ENCODE measurements around the gene EIF3CL. TPM values are rescaled to one million over a fixed set of nuclear protein-coding genes. Genes with fewer than 3 reads are reported as not detected.
"Not testable (repeated sequence)": the region's sequence is repeated elsewhere in the genome, so short reads cannot be mapped to it uniquely, and the experiment has no call there.

EIF3CL gene
- total RNA-seq, 1 experiment from 2014 or later = 104 TPM

GRCh38 chr16:28417033-28417432 lies 13.4 kb upstream of the EIF3CL start:
- H3K79me2 ChIP-seq (ENCODE audit: insufficient read depth, low read length); H3K4me2 ChIP-seq (ENCODE audit: low read length); H4K20me1 ChIP-seq (ENCODE audit: insufficient read depth); BruUV-seq (replicated peaks); POLR2A ChIA-PET; H3K9ac ChIP-seq (ENCODE audit: low read length); H3K9me2 ChIP-seq (ENCODE audit: insufficient read depth); H3K27me3 ChIP-seq (ENCODE audit: insufficient read depth, low read length); CTCF ChIA-PET; intact Hi-C loops (cut with micrococcal nuclease); H3K4me1 ChIP-seq (ENCODE audit: control insufficient read depth in 1 of 2, insufficient read depth in 2 of 2, low read length in 2 of 2); H3K27ac ChIP-seq (ENCODE audit: low read depth, low read length); H3K4me3 ChIP-seq (replicated peaks in 1 of 2; ENCODE audit: low read depth in 1 of 2, low read length in 2 of 2); H3K36me3 ChIP-seq (ENCODE audit: control insufficient read depth in 1 of 2, insufficient read depth in 2 of 2, low read length in 2 of 2); DNase-seq (ENCODE audit: low read depth, low spot score); H3K9me3 ChIP-seq (ENCODE audit: control insufficient read depth in 1 of 2, insufficient read depth in 1 of 2, low read depth in 1 of 2, low read length in 2 of 2); H2AFZ ChIP-seq (ENCODE audit: low read depth, low read length, poor library complexity, severe bottlenecking); ATAC-seq; RAD21 ChIA-PET (ENCODE audit: low non-redundant PET in 1 of 2, low total read pairs in 2 of 2, uncharacterized antibody in 2 of 2, unreplicated experiment in 2 of 2): not testable (repeated sequence)

- H3K79me2 ChIP-seq (ENCODE audit: insufficient read depth, low read length); RAD21 ChIA-PET (ENCODE audit: low non-redundant PET in 1 of 2, low total read pairs in 2 of 2, uncharacterized antibody in 2 of 2, unreplicated experiment in 2 of 2); CTCF ChIA-PET; DNase-seq (ENCODE audit: low read depth, low spot score); H3K9ac ChIP-seq (ENCODE audit: low read length); H3K4me1 ChIP-seq (ENCODE audit: control insufficient read depth in 1 of 2, insufficient read depth in 2 of 2, low read length in 2 of 2); ATAC-seq; H3K36me3 ChIP-seq (ENCODE audit: control insufficient read depth in 1 of 2, insufficient read depth in 2 of 2, low read length in 2 of 2); H3K4me2 ChIP-seq (ENCODE audit: low read length); H3K27me3 ChIP-seq (ENCODE audit: insufficient read depth, low read length); H3K9me3 ChIP-seq (ENCODE audit: control insufficient read depth in 1 of 2, insufficient read depth in 1 of 2, low read depth in 1 of 2, low read length in 2 of 2); intact Hi-C loops (cut with micrococcal nuclease); H3K4me3 ChIP-seq (replicated peaks in 1 of 2; ENCODE audit: low read depth in 1 of 2, low read length in 2 of 2); H3K9me2 ChIP-seq (ENCODE audit: insufficient read depth); POLR2A ChIA-PET; H4K20me1 ChIP-seq (ENCODE audit: insufficient read depth); BruUV-seq (replicated peaks); H2AFZ ChIP-seq (ENCODE audit: low read depth, low read length, poor library complexity, severe bottlenecking); H3K27ac ChIP-seq (ENCODE audit: low read depth, low read length): not testable (repeated sequence)
These were observed 10.9 kb upstream of the EIF3CL start for GRCh38 chr16:28414530-28414929.

- ATAC-seq = peak; percentile 54
- intact Hi-C loops (cut with micrococcal nuclease); POLR2A ChIA-PET; H3K4me2 ChIP-seq (ENCODE audit: low read length); H4K20me1 ChIP-seq (ENCODE audit: insufficient read depth); BruUV-seq (replicated peaks); DNase-seq (ENCODE audit: low read depth, low spot score); H3K4me1 ChIP-seq (ENCODE audit: control insufficient read depth in 1 of 2, insufficient read depth in 2 of 2, low read length in 2 of 2); H2AFZ ChIP-seq (ENCODE audit: low read depth, low read length, poor library complexity, severe bottlenecking); H3K4me3 ChIP-seq (replicated peaks in 1 of 2; ENCODE audit: low read depth in 1 of 2, low read length in 2 of 2); CTCF ChIA-PET; H3K27ac ChIP-seq (ENCODE audit: low read depth, low read length); H3K9me2 ChIP-seq (ENCODE audit: insufficient read depth); H3K9me3 ChIP-seq (ENCODE audit: control insufficient read depth in 1 of 2, insufficient read depth in 1 of 2, low read depth in 1 of 2, low read length in 2 of 2); H3K27me3 ChIP-seq (ENCODE audit: insufficient read depth, low read length); H3K9ac ChIP-seq (ENCODE audit: low read length); RAD21 ChIA-PET (ENCODE audit: low non-redundant PET in 1 of 2, low total read pairs in 2 of 2, uncharacterized antibody in 2 of 2, unreplicated experiment in 2 of 2); H3K36me3 ChIP-seq (ENCODE audit: control insufficient read depth in 1 of 2, insufficient read depth in 2 of 2, low read length in 2 of 2); H3K79me2 ChIP-seq (ENCODE audit: insufficient read depth, low read length): not testable (repeated sequence)
These were observed 9.9 kb upstream of the EIF3CL start for GRCh38 chr16:28413585-28413984.

- intact Hi-C loops (cut with micrococcal nuclease) = not testable (repeated sequence)
These were observed 11.6 kb downstream of the EIF3CL start for GRCh38 chr16:28392054-28392453.

More at GRCh38 chr16:28392054-28392453, 11.6 kb downstream of the EIF3CL start:
- H3K9me2 ChIP-seq (ENCODE audit: insufficient read depth); H3K4me2 ChIP-seq (ENCODE audit: low read length); H2AFZ ChIP-seq (ENCODE audit: low read depth, low read length, poor library complexity, severe bottlenecking); POLR2A ChIA-PET; H3K36me3 ChIP-seq (ENCODE audit: control insufficient read depth in 1 of 2, insufficient read depth in 2 of 2, low read length in 2 of 2); H3K9ac ChIP-seq (ENCODE audit: low read length); RAD21 ChIA-PET (ENCODE audit: low non-redundant PET in 1 of 2, low total read pairs in 2 of 2, uncharacterized antibody in 2 of 2, unreplicated experiment in 2 of 2); H3K4me1 ChIP-seq (ENCODE audit: control insufficient read depth in 1 of 2, insufficient read depth in 2 of 2, low read length in 2 of 2); H3K79me2 ChIP-seq (ENCODE audit: insufficient read depth, low read length); H3K4me3 ChIP-seq (replicated peaks in 1 of 2; ENCODE audit: low read depth in 1 of 2, low read length in 2 of 2); H3K27me3 ChIP-seq (ENCODE audit: insufficient read depth, low read length); H4K20me1 ChIP-seq (ENCODE audit: insufficient read depth); H3K9me3 ChIP-seq (ENCODE audit: control insufficient read depth in 1 of 2, insufficient read depth in 1 of 2, low read depth in 1 of 2, low read length in 2 of 2); ATAC-seq; H3K27ac ChIP-seq (ENCODE audit: low read depth, low read length); CTCF ChIA-PET; DNase-seq (ENCODE audit: low read depth, low spot score); BruUV-seq (replicated peaks): not testable (repeated sequence)

All from HCT116 (cell line).